ENCODE data around the gene PSMD2.
A peak's percentile ranks its signal among the peaks of the same experiment; 100 is the strongest.

The PSMD2 gene

GRCh38 chr3:184283681-184284080, 15.4 kb upstream of the PSMD2 start:
- DNase-seq, result no peak

DNA sequence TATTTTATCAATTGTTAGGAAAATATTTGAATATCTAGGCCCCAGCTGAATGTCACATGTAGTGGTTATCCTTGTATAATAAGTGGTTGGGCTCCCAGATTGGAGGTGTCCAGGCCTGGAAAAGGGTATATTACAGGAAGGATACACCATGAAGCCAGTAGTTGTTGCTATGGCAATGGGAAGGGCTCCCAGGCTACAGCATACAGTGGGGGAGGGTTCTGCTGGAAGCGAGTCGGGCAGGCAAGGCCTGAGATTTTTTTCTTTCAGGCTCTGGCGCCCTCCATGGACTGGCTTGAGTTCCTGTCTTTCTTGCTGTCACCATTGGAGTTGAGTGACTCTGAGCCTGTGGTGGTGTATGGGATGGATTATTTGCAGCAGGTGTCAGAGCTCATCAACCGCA, 14.3 kb upstream of the PSMD2 start:
- peak; percentile 88 for DNase-seq

- DNase-seq, result peak; percentile 85
These were observed 9.6 kb upstream of the PSMD2 start for GRCh38 chr3:184289426-184289938.

DNA sequence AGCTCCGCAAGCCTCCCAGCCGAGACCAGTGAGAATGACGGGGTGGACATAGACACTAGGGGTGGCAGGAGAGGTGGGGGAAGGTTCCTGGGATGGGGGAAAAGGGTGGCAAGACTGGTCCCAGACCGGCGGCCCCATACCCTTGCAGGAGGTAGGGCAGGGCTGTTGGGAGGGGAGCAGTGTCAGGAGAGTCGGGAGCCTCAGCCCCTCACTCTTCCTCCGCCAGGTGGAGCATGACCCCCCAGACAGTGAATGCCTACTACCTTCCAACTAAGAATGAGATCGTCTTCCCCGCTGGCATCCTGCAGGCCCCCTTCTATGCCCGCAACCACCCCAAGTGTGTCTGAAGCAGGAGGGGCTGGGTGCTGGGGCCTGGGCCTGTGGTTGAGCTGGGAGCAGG, 8.7 kb upstream of the PSMD2 start:
- DNase-seq, result no peak

DNA sequence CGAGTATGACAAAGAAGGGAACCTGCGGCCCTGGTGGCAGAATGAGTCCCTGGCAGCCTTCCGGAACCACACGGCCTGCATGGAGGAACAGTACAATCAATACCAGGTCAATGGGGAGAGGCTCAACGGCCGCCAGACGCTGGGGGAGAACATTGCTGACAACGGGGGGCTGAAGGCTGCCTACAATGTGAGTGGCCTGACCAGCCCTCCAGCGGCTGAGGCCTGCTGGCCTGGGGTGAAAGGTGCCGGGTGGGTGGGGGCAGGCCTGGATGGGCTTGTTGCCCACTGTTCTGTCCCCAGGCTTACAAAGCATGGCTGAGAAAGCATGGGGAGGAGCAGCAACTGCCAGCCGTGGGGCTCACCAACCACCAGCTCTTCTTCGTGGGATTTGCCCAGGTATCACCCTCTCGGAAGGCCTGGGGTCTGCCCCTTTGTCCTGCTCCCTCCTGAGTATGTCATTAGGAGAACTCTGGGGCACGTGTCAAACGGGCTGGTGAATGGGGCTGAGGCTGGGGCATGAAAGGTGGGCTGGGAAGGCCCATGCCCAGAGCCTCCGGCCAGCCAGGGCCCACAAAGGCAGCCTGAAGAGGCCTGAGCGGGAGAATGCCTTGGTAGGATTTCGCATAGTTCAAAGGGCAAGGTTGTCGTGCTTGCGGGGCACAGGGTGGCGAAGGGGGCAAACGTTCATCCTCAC, 7.8 kb upstream of the PSMD2 start:
- no peak for DNase-seq

- no peak for DNase-seq
These were observed 7.1 kb upstream of the PSMD2 start for GRCh38 chr3:184291738-184292445.

DNA sequence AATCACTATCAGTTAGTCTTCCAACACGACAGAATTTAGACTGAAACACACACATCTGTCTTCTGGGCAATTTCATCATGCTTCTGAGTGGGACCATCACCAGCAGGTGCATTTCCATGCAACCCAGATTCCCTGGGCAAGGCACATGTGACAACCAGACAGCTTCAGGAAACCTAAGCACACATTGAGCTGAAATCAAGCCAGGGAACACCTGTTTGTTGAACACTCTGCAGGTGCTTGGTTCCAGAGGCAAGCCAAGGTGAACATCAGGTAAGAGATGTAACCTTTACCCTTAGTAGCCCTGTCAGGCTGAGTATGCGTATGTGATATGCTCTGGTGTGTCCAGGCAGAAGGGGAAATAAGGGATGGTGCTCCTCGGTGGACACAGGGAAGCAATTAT, 3.3 kb upstream of the PSMD2 start:
- DNase-seq, result no peak

- no peak for DNase-seq
These were observed 2.4 kb upstream of the PSMD2 start for GRCh38 chr3:184296616-184297015.

DNA sequence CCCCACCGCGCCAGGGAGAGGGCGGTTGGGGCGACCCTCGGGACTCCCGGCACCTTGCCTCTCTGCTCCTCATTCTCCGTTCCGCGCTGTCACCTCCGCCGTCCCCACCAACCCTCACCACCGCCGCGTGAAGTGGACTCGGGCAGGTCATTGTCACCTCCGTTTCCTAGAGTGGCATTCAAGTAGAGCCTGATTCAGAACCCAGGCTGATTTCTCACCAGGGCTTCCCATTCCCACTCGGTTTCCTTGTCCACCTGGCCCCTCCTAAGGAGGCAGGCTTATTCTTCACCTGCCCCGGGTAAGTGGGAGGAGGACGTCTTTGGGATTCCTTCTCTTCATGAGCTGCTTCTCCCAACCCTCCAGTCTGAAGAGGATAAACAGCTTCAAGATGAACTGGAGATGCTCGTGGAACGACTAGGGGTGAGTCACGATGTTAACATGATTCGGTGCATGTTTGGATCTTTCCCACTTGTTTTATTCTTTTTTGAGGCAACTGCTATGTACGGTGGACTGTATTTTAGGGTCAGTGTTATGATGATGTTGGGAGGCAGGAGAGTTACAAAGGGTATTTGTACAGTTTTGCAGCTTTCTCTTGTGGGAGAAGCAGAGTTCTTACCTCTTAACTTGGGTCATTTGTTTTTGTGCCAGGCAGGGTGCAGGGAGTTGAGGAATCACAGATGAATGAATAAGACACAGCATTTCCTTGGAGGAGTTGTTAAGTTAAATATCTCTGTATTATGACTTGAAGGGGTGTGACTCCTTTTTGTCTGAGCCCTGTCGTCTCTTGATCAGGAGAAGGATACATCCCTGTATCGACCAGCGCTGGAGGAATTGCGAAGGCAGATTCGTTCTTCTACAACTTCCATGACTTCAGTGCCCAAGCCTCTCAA, 692 bp downstream of the PSMD2 start:
- no peak for DNase-seq

GRCh38 chr3:184300378-184300720, 1.3 kb downstream of the PSMD2 start:
- no peak for DNase-seq

DNA sequence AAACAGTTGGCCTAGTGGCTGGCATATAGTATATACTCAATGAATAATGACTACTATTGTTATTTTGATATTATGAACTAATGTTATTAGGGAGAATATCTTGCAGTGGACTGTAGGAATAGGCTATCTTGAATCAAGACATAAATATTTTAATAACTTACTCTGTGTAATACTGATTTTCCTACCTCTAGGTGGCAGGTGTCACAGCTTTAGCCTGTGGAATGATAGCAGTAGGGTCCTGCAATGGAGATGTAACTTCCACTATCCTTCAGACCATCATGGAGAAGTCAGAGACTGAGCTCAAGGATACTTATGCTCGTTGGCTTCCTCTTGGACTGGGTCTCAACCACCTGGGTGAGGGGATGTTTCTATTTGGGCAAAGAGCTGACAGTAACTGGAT, 6.5 kb downstream of the PSMD2 start:
- no peak for DNase-seq

DNA sequence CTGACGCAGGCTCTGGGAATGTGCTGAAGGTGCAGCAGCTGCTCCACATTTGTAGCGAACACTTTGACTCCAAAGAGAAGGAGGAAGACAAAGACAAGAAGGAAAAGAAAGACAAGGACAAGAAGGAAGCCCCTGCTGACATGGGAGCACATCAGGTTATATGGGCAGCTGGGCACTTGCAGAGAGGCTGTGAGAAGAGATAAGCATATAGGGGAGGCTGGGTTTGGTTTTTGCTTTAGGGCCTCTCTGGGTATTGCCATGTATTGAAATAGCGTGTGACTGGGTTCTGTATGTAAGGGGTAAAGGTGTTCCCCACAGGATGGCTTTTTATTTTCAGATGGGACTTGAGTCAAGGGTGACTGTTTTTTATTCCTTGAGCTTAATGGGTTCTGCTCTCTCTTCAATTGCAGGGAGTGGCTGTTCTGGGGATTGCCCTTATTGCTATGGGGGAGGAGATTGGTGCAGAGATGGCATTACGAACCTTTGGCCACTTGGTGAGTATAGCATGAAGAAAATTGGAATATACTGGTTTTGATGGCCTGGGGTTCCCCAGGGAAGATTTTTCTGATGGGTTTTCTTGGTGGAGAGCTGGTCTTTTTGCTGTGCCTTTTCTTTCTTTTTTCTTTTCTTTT, 7.4 kb downstream of the PSMD2 start:
- no peak for DNase-seq

DNA sequence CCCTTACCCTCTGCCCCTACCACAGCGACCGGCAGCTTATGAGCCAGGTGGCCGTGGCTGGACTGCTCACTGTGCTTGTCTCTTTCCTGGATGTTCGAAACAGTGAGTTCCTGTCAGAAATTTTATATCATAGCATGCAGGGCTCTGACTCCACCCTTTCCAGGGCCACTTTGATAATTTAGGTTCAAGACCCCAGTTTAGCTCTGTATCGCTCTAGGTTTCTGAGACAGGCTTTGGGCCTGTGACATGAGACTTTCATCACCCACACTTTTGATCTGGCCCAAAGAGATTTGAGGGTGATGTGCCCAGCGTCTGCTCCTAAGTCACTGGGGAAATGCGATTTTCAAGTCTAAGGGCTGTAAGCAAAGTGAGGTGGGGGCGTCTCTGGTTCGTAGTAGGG, 8.9 kb downstream of the PSMD2 start:
- DNase-seq, result no peak

DNA sequence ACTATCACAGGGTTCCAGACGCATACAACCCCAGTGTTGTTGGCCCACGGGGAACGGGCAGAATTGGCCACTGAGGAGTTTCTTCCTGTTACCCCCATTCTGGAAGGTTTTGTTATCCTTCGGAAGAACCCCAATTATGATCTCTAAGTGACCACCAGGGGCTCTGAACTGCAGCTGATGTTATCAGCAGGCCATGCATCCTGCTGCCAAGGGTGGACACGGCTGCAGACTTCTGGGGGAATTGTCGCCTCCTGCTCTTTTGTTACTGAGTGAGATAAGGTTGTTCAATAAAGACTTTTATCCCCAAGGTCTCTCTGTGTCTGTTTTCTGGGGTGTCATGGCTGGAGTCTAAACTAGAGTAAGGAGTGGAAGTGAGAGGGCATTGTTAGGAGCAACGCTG, 9.7 kb downstream of the PSMD2 start:
- DNase-seq, result no peak

GRCh38 chr3:184311633-184312032, 12.6 kb downstream of the PSMD2 start:
- no peak for DNase-seq

DNA sequence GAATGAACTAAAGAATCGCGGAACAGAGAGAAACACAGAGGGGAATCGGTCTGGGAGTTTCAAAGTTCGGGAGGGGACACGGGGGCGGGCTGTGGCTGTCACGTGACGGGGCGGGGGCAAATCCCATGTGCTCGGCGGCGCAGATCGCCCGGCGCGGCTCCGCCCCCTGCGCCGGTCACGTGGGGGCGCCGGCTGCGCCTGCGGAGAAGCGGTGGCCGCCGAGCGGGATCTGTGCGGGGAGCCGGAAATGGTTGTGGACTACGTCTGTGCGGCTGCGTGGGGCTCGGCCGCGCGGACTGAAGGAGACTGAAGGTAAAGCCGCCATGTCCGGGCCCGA, 15.3 kb downstream of the PSMD2 start, which contains the start of gene EIF4G1:
TSS of gene EIF4G1 (plus strand) at position 244 of the 337 bp plus-strand sequence. CDS start 1,191 bp downstream, outside the sequence.
- peak; percentile 97 for DNase-seq

DNA sequence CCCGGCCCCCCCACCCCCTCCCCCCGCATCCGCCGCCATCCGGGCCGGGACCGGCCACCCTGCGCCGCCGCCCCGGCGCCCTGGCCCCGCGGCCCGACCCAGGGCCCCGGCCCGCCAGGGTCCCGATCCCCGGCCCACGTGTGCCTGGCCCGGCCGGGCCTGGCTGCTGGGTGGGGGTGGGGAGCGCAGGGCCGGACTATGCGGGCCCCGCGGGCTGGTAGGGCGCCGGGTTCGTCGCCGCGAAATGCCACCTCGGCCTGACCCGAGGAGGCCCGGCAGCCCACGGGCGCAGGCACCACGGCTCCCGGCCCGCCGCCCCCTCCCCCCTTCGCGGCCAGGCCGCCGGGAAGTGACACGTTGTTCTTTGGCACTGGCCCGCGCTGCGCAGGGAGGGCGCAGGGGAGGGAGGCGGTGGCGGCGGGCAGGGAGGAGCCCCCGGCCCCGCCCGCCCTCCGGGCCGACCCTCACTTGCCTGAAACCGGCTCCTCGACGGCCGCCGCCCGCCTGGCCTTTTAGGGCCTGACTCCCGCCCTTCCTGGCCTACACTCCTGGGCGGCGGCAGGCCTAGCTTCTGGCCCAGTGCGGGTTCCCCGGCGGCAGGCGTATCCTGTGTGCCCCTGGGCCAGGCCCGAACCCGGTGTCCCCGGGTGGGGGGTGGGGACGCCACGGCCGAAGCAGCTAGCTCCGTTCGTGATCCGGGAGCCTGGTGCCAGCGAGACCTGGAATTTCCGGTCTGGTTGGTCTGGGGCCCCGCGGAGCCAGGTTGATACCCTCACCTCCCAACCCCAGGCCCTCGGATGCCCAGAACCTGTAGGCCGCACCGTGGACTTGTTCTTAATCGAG, 15.9 kb downstream of the PSMD2 start:
- peak; percentile 82 for DNase-seq

- DNase-seq, result no peak
These were observed 16.5 kb downstream of the PSMD2 start for GRCh38 chr3:184315543-184315867.

DNA sequence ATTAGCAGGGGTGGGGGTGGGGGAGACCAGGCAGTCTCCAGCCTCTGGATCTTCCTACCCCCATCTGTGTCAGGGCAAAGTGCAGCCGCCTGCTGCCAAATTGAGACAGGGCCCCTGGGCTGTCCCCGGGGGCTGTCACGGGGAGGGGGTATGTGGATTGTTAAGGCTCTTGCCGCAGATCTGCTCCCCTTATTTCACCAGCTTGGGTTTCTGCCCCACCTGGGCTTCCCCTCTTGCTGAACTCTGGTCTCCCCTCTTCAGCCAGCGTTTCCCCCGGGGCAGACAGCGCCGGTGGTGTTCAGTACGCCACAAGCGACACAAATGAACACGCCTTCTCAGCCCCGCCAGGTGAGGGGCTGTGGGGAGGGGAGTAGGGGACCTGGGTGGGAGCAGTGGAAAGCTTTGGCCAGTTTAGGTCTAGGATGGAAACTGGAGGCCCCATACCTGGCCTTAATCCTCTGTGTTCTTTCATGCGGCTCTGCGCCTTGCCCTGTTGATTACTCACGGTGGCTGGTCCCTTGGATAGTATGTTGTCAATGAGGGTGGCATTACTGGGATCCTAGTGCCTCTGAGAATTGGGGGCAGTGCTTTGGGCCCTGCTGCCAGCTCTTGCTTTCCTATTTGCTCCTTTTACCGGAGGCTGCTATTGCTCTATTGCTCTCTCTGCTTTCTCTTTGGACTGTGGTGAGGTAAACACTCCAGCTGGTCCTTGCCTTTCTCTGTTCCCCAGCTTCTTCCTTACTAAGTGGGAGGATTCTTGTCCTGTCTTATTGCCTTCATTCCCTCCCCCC, 17.0 kb downstream of the PSMD2 start:
- DNase-seq, result no peak

GRCh38 chr3:184316792-184317191, 17.8 kb downstream of the PSMD2 start:
- DNase-seq, result no peak

- DNase-seq, result no peak
These were observed 18.2 kb downstream of the PSMD2 start for GRCh38 chr3:184317201-184317600.

- DNase-seq, result no peak
These were observed 21.0 kb downstream of the PSMD2 start for GRCh38 chr3:184320104-184320445.
